IMR-90 (cell line): ENCODE results near the gene PTGES.
A peak's percentile ranks its signal among the peaks of the same experiment; 100 is the strongest.

Experiments
- CEBPB ChIP-seq: IDR thresholded peaks from 2 replicates; pipeline ENCODE4 v1.6.1; 2012; ENCODE audit warnings: low read depth, low read length, improper control_type of control experiment
- CHD1 ChIP-seq: IDR thresholded peaks from 2 replicates; pipeline ENCODE4 v1.6.1; 2012; ENCODE audit warnings: low read depth, low read length, improper control_type of control experiment
- CTCF ChIP-seq: conservative IDR thresholded peaks from 2 replicates; pipeline ENCODE4 v1.5.1; 2012; ENCODE audit warnings: mild to moderate bottlenecking, low read depth, low read length, improper control_type of control experiment
- RAD21 ChIP-seq: IDR thresholded peaks from 2 replicates; pipeline ENCODE4 v1.6.1; 2012; ENCODE audit warnings: low read length, improper control_type of control experiment

DNA sequence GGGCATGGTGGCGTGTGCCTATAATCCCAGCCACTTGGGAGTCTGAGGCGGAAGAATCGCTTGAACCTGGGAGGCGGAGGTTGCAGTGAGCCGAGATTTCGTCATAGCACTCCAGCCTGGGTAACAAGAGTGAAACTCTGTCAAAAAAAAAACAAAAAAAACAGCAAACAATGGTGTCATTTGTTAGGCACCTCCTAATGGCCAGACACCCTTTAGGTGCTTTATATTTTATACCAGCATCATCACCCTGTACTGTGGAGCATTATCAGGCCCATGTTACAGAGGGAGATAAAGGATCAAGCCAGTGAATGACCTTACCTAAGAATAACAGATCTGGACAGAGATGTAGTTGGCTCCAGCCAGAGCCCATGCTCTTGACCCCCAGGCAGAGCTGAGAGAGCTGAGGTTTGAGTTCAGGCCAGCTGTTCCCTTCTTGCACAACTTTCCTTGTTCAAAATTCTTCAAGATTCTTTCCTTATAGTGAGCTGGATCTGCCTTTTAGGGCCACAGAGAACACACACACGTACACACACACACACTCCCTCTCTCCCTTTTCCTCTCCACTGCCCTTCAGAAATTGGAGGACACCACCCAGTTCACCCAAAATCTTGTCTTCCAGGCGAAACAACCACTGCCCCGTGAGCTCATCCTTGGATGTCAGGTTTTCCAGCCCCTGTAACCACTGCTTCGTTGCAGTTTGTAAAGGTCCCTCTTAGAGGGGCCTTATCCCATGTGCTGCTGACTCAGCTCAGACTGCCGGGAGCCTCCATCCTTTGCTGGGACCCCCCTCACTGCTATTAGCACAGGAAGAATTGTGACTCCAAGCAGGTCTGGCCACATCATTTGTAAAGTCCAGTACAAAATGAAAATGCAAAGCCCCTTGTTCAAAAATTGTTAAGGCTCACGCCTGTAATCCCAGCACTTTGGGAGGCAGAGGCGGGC is 10.4 kb upstream of the PTGES start:
- TF ChIP-seq CTCF, result no peak
- no peak for TF ChIP-seq CHD1
- no peak for TF ChIP-seq RAD21
- peak; percentile 90 for TF ChIP-seq CEBPB
